22Rv1 (cell line): Measurements from ENCODE around the gene PCDHGB6.
A peak's percentile ranks its signal among the peaks of the same experiment; 100 is the strongest.

ENCODE experiments used
- CTCF ChIP-seq: fragments of 450-650 bp; IDR thresholded peaks from 2 replicates; pipeline ENCODE4 v1.5.1; 2017; ENCODE audit warnings: mild to moderate bottlenecking
- ZFX ChIP-seq: fragments of 450-650 bp; IDR thresholded peaks from 2 replicates; pipeline ENCODE4 v1.6.1; 2017; ENCODE audit warnings: antibody characterized with exemption, borderline replicate concordance

- TF ChIP-seq CTCF, result peak; percentile 82
- no peak for TF ChIP-seq ZFX
Observed at GRCh38 chr5:141402553-141403243, 5.1 kb upstream of the PCDHGB6 start, which contains the start of gene PCDHGA9.
